B cell (primary cell): ENCODE results near the gene PIGC. TPM values are rescaled to one million over a fixed set of nuclear protein-coding genes. Genes with fewer than 3 reads are reported as not detected.

Source experiments
- ATAC-seq: fragments of 200-7000 bp; cut with Tn5 transposase; one replicate; pipeline ENCODE4 v1.10.0; 2021; ENCODE audit warnings: low read depth, mild to moderate bottlenecking, moderate number of reproducible peaks, moderate library complexity
- CTCF ChIA-PET: fragments of 350-600 bp; sonication (Branson Sonifier 250); formaldehyde crosslinking; loops from one replicate; lab custom pipeline; 2021; ENCODE audit warnings: antibody characterized with exemption, inconsistent platforms; lab: Charles Lee
- POLR2A ChIA-PET: fragments of 350-600 bp; sonication (Branson Sonifier 250); formaldehyde crosslinking; loops from one replicate; lab custom pipeline; 2021; ENCODE audit warnings: antibody characterized with exemption; lab: Charles Lee
- DNase-seq: peaks from one replicate; pipeline ENCODE4 v3.0.0; 2013
- H2AFZ ChIP-seq: 2 replicates; pipeline ENCODE4 v1.6.1; 2012; ENCODE audit warnings: mild to moderate bottlenecking, low read depth, low read length; ENCODE audit not compliant: insufficient read depth, poor library complexity, severe bottlenecking
- H3K27ac ChIP-seq, 2 donors: 1 replicate in 1 of 2; 2 replicates in 1 of 2; pipeline ENCODE4 v1.5.1; 2012 to 2013; ENCODE audit warnings: low read length in 2 of 2, mild to moderate bottlenecking in 2 of 2, moderate library complexity in 1 of 2
- H3K27me3 ChIP-seq, 4 experiments: fragments of 200-600 bp in 1 of 4; sonication (generic) in 1 of 4; replicated peaks in 1 of 4; 1 replicate in 2 of 4; 2 replicates in 2 of 4; pipeline versions ENCODE4 v1.6.1 to v1.7.0; 2013 to 2016; ENCODE audit warnings: low read length in 3 of 4, mild to moderate bottlenecking in 2 of 4, mixed read lengths in 1 of 4, moderate library complexity in 1 of 4; ENCODE audit not compliant: insufficient read depth in 4 of 4, control insufficient read depth in 3 of 4; ENCODE audit errors: control extremely low read depth in 1 of 4
- H3K36me3 ChIP-seq, 2 experiments: replicated peaks in 1 of 2; 1 replicate in 1 of 2; 2 replicates in 1 of 2; pipeline versions ENCODE4 v1.6.1 to v1.7.1; 2013; ENCODE audit warnings: low read length in 1 of 2; ENCODE audit not compliant: insufficient read depth in 2 of 2, control insufficient read depth in 1 of 2; ENCODE audit errors: control extremely low read depth in 1 of 2, extremely low read depth in 1 of 2
- H3K4me1 ChIP-seq, 2 donors: fragments of 200-600 bp in 1 of 2; sonication (generic) in 1 of 2; 1 replicate in 1 of 2; 2 replicates in 1 of 2; pipeline versions ENCODE4 v1.5.1 to v1.6.1; 2013 to 2017; ENCODE audit warnings: low read length in 2 of 2; ENCODE audit not compliant: control insufficient read depth in 2 of 2, insufficient read depth in 2 of 2
- H3K4me2 ChIP-seq: replicated peaks from 2 replicates; pipeline ENCODE3; 2012; ENCODE audit warnings: mild to moderate bottlenecking, low read depth, low read length; ENCODE audit not compliant: poor library complexity, severe bottlenecking
- H3K4me3 ChIP-seq, 5 experiments: fragments of 200-600 bp in 1 of 5; sonication (generic) in 1 of 5; 1 replicate in 3 of 5; 2 replicates in 2 of 5; pipeline versions ENCODE4 v1.5.1 to v1.7.0; 2011 to 2016; ENCODE audit warnings: low read length in 4 of 5, mild to moderate bottlenecking in 4 of 5, low read depth in 2 of 5, control low read depth in 1 of 5, moderate library complexity in 1 of 5; ENCODE audit not compliant: insufficient read depth in 1 of 5; ENCODE audit errors: control extremely low read depth in 1 of 5, extremely low read depth in 1 of 5
- H3K79me2 ChIP-seq: fragments of 200-600 bp; sonication (generic); one replicate; pipeline ENCODE4 v1.6.0; 2016; ENCODE audit warnings: low read length; ENCODE audit not compliant: control insufficient read depth, insufficient read depth
- H3K9ac ChIP-seq: fragments of 200-600 bp; sonication (generic); 2 replicates; pipeline ENCODE4 v1.6.1; 2017; ENCODE audit warnings: mild to moderate bottlenecking, low read length, moderate library complexity
- H3K9me3 ChIP-seq, 3 donors: one replicate each; pipeline versions ENCODE4 v1.6.1 to v1.7.1; 2013; ENCODE audit warnings: low read length in 2 of 3; ENCODE audit not compliant: control insufficient read depth in 2 of 3, insufficient read depth in 1 of 3; ENCODE audit errors: control extremely low read depth in 1 of 3
- H4K20me1 ChIP-seq: 2 replicates; pipeline ENCODE4 v1.6.0; 2012; ENCODE audit warnings: mild to moderate bottlenecking, low read length; ENCODE audit not compliant: insufficient read depth, control insufficient read depth, poor library complexity, severe bottlenecking
- H3K27ac Mint-ChIP-seq: one replicate; pipeline ENCODE4 v1.8.0; 2021; ENCODE audit warnings: mixed read lengths
- H3K27me3 Mint-ChIP-seq: one replicate; pipeline ENCODE4 v1.8.0; 2021; ENCODE audit warnings: mixed read lengths
- H3K4me1 Mint-ChIP-seq: one replicate; pipeline ENCODE4 v1.8.0; 2021; ENCODE audit warnings: mixed read lengths
- H3K4me3 Mint-ChIP-seq: one replicate; pipeline ENCODE4 v1.8.0; 2021; ENCODE audit warnings: mixed read lengths
- H3K9me3 Mint-ChIP-seq: one replicate; pipeline ENCODE4 v1.8.0; 2022; ENCODE audit warnings: mixed read lengths; ENCODE audit not compliant: insufficient read depth
- EZH2 ChIP-seq: IDR thresholded peaks from 2 replicates; pipeline ENCODE4 v1.6.1; 2012; ENCODE audit warnings: borderline replicate concordance, low read depth, mild to moderate bottlenecking, moderate library complexity, low read length; ENCODE audit not compliant: insufficient read depth, poor library complexity, severe bottlenecking
- WGBS: methylation state at CpG from one replicate; pipeline ENCODE4 v1.1.5; 2013; ENCODE audit warnings: missing lambda C conversion rate; ENCODE audit not compliant: insufficient coverage; 5-methylcytosine and 5-hydroxymethylcytosine counted together
- intact Hi-C: fragments of 100-400 bp; cut with micrococcal nuclease; formaldehyde crosslinking; loops from one replicate; pipeline ENCODE4 v1.10.0; 2022
- polyA plus RNA-seq: library from polyadenylated mRNA; depleted of rRNA; stranded (reverse); fragments of >200 nt; gene quantifications from 2 replicates; pipeline ENCODE4 v1.2.3, GENCODE V29; 2012
- total RNA-seq, 2 donors: library from RNA; stranded (reverse); fragments of 120-200 nt in 1 of 2; gene quantifications; 1 replicate in 1 of 2; 2 replicates in 1 of 2; pipeline versions ENCODE4 v1.2.3 to v1.2.4, GENCODE V29; 2013 to 2022
- TF ChIP-seq, protein P1 (sequence below): fragments of 200-600 bp; IDR thresholded peaks from one replicate; pipeline ENCODE4 v1.8.0; 2022; ENCODE audit warnings: antibody characterized with exemption, mild to moderate bottlenecking

Gene PIGC
- total and polyA plus RNA-seq, 2 donors (not counting 1 experiment from before 2014, with no cell fraction given): 16.2 to 28.8 TPM

DNA sequence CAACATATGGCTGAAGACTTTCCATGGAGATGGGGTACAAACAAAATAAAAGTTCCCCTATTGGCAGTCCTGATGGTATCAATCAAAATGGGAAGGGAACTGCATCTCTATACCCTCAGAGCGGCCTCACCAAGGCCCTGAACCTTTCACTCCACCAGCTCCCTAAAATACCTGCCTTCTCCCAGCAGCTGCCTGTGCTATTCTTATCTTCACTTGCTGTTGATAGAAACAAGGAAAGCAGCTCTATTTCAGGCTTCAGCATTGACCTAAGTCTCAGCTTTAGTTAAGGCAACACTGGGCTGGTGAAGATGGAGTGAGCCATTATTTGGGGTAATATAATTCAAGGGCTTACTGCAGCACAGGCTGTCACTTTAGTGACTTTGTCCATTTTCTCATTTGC is 21.7 kb upstream of the PIGC start:
- Mint-ChIP-seq H3K9me3 (no peaks in the 10 kb centered on the region), H3K4me1 (no peaks in the 10 kb centered on the region), H3K27ac (no peak overlapping the region), H3K27me3 (peaks cover 8% of the 10 kb centered on the region), H3K4me3 (no peak overlapping the region)
- Histone ChIP-seq H4K20me1 (no peaks in the 10 kb centered on the region), H3K9ac (no peak overlapping the region), H3K27ac (no peak overlapping the region), H3K27me3 (no peaks in the 10 kb centered on the region), H3K36me3 (no peaks in the 10 kb centered on the region), H2AFZ (no peak overlapping the region), H3K9me3 (no peaks in the 10 kb centered on the region), H3K4me3 (no peak overlapping the region), H3K4me2 (no peak overlapping the region), H3K4me1 (no peaks in the 10 kb centered on the region), H3K79me2 (no peaks in the 10 kb centered on the region)
- TF ChIP-seq EZH2: no peak
- TF ChIP-seq, protein P1, sequence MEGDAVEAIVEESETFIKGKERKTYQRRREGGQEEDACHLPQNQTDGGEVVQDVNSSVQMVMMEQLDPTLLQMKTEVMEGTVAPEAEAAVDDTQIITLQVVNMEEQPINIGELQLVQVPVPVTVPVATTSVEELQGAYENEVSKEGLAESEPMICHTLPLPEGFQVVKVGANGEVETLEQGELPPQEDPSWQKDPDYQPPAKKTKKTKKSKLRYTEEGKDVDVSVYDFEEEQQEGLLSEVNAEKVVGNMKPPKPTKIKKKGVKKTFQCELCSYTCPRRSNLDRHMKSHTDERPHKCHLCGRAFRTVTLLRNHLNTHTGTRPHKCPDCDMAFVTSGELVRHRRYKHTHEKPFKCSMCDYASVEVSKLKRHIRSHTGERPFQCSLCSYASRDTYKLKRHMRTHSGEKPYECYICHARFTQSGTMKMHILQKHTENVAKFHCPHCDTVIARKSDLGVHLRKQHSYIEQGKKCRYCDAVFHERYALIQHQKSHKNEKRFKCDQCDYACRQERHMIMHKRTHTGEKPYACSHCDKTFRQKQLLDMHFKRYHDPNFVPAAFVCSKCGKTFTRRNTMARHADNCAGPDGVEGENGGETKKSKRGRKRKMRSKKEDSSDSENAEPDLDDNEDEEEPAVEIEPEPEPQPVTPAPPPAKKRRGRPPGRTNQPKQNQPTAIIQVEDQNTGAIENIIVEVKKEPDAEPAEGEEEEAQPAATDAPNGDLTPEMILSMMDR: no peak
- POLR2A ChIA-PET: no interaction called here
- WGBS: no CpG with 5 or more reads among the region's 1 CpG
- CTCF ChIA-PET: no interaction called here
- DNase-seq (no peak), ATAC-seq (no peak)
- intact Hi-C loops: no loop called here

DNA sequence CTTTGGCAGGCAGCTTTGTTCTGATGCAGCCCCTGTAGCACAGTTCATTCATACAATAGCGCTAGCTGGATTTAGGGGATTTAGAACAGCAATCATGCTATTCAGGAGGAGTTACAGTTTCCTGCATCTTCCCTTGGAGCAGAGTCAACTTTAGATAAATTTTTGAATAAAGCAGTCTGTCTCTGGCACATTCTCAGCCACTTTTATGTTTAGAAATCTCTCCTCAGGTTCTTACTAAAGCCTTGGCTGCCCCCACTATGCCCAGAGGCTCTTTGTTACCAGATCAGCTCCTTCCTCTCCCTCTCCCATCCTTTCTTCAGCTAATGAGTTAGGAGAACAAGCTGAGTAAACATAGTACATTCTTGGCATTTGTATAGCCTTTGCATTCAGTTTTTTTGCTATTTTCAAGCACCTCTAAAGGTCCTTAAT is 17.0 kb upstream of the PIGC start:
- Histone ChIP-seq H3K9me3 (no peaks in the 10 kb centered on the region), H3K36me3 (no peaks in the 10 kb centered on the region), H3K27ac (no peak overlapping the region), H3K4me2 (no peak overlapping the region), H3K27me3 (no peaks in the 10 kb centered on the region), H3K9ac (no peak overlapping the region), H2AFZ (no peak overlapping the region), H3K4me3 (no peak overlapping the region), H3K79me2 (no peaks in the 10 kb centered on the region), H3K4me1 (no peaks in the 10 kb centered on the region), H4K20me1 (no peaks in the 10 kb centered on the region)
- Mint-ChIP-seq H3K4me3 (no peak overlapping the region), H3K4me1 (no peaks in the 10 kb centered on the region), H3K9me3 (no peaks in the 10 kb centered on the region), H3K27me3 (peaks cover 9% of the 10 kb centered on the region), H3K27ac (no peak overlapping the region)
- intact Hi-C loops: no loop called here
- TF ChIP-seq EZH2: no peak
- TF ChIP-seq, protein P1: no peak
- ChIA-PET CTCF (interaction anchor here (1.0 to 1.1 kb wide), 2 partner anchors 10 to 156 kb away, joined by 3 read pairs; no protein-coding TSS in a partner anchor), POLR2A (no interaction called here)
- ATAC-seq: no peak
- DNase-seq: no peak
- 100% methylated on average over 1 of the region's 1 CpG for WGBS
